ENCODE data around the gene ENTPD2.

ENTPD2 gene

DNA sequence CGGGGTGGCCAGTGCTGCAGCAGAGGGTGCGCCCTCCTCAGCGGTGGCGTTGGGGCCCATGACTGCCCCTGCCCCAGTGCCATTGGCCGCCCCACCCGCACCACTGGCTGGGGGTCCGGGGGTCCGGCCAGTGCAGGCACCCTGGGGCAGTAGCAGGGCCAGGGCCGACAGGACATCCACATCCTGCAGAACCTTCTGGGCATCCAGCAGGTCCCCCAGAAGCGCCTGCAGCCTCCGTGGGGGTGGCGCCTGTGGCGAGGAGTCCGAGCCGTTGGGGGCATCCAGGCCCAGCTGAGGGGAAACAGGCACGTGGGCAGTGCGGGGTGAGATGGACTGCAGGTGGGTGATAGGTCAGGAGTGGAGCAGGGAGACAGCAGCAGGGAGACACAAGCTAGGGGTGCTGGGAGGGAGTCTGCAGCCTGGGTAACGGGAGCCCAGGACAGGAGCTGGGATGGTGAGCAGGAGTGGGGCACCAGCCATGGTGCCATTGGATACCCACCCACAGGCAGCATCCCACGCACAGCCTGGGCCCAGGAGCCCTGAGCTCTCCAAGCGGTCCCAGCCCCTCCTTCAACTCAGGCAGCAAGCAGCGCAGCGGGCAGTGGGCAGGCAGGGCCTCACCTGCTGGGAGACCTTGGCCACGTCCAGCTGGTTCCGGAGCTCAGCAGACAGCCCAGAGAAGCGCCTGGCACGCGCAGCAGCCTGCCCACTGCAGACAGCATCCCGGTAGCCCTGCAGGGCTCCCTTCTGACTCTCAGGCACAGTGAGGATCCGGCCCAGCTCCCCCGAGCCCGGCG lies 32.9 kb downstream of the ENTPD2 start:
- no peaks in the 10 kb centered on the region for H3K4me1 ChIP-seq (ENCODE audit: control insufficient read depth, insufficient read depth, low read length)
- H3K36me3 ChIP-seq (ENCODE audit: control insufficient read depth, insufficient read depth, low read length), result no peaks in the 10 kb centered on the region
- no peak overlapping the region for H3K9ac ChIP-seq (ENCODE audit: low read depth, low read length)
- no peaks in the 10 kb centered on the region for H3K9me3 ChIP-seq (ENCODE audit: control insufficient read depth, insufficient read depth, low read length)
- peaks cover 1% of the 10 kb centered on the region for H3K27me3 ChIP-seq (ENCODE audit: control insufficient read depth, insufficient read depth, low read length)
- no peak overlapping the region for H3K4me3 ChIP-seq (ENCODE audit: low read depth, low read length)

DNA sequence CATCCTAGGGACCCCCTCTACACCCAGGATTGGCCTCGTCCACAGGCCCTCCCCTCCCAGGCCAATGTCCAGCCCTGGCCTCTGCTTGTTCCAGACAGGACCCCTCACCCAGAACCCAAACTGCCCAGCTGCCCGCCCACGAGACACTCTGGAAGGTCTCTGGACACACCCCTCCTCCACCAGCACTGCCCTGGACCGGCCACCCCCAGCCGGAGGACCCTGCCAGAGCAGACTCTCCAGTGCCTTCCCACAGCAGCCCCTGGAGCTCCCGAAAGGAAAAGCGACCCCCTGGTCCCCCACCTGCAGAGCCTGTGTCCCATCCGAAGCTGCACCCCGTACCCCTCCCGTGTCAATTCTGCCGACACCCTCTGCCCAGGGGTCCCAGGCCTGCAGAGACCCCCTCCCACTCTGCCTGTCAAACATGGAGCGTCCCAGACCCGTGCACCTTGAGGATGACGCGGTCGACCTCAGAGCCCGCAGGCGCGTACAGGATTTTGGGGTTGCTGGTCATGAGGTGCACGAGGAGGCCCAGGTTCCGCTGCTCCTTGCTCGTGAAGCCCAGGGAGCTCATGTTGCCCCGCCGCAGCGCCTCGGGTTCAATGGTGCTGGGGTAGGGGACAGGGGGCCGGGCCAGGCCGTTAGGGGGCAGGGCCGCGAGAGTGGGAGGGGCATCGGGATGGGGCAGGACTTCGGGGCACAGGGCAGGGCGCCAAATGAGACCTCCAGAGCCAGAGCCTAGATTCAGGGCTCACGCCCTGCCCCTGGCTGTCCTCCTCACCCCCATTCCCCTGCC lies 33.8 kb downstream of the ENTPD2 start:
- H3K9me3 ChIP-seq (ENCODE audit: control insufficient read depth, insufficient read depth, low read length), result no peaks in the 10 kb centered on the region
- no peaks in the 10 kb centered on the region for H3K4me1 ChIP-seq (ENCODE audit: control insufficient read depth, insufficient read depth, low read length)
- H3K9ac ChIP-seq (ENCODE audit: low read depth, low read length), result no peak overlapping the region
- no peaks in the 10 kb centered on the region for H3K36me3 ChIP-seq (ENCODE audit: control insufficient read depth, insufficient read depth, low read length)
- H3K27me3 ChIP-seq (ENCODE audit: control insufficient read depth, insufficient read depth, low read length), result no peaks in the 10 kb centered on the region
- H3K4me3 ChIP-seq (ENCODE audit: low read depth, low read length), result no peak overlapping the region

DNA sequence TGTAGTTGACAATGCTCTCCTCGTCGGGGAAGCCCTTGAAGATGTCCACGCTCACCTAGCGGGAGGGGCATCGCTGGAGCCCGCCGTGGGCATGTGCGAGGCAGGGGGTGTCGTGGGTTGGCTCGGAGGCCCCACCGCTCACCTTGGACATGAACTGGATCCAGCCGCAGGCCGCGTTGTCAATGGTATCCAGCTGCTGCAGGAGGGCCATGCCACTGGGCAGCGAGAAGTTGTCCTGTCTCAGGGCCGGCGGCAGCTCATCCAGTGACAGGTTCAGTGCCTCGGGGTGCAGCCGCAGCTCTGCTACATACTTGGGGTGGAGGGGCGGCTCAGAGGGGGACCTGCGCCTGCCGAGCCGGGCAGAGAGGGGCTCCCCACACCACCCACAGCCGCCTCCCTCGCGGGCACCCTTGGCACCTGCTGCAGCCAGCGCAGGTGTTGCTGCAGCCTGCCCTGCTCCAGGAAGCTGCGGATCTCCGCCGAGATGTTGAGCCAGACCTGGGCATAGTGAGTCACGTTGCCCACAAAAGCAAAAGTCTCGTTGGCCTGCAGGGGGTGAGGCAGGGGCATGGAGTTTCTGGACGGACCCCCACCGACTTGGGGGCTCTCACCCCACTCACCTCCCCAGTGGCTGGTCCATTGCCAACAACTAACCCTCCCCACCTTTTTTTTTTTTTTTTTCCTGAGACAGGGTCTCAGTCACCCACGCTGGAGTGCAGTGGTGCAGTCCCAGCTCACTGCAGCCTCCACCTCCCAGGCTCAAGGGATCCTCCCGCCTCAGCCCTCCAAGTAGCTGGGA lies 34.9 kb downstream of the ENTPD2 start:
- H3K27me3 ChIP-seq (ENCODE audit: control insufficient read depth, insufficient read depth, low read length), result no peaks in the 10 kb centered on the region
- H3K4me3 ChIP-seq (ENCODE audit: low read depth, low read length), result no peak overlapping the region
- H3K9ac ChIP-seq (ENCODE audit: low read depth, low read length), result no peak overlapping the region
- H3K4me1 ChIP-seq (ENCODE audit: control insufficient read depth, insufficient read depth, low read length), result no peaks in the 10 kb centered on the region
- H3K36me3 ChIP-seq (ENCODE audit: control insufficient read depth, insufficient read depth, low read length), result no peaks in the 10 kb centered on the region
- H3K9me3 ChIP-seq (ENCODE audit: control insufficient read depth, insufficient read depth, low read length), result no peaks in the 10 kb centered on the region

DNA sequence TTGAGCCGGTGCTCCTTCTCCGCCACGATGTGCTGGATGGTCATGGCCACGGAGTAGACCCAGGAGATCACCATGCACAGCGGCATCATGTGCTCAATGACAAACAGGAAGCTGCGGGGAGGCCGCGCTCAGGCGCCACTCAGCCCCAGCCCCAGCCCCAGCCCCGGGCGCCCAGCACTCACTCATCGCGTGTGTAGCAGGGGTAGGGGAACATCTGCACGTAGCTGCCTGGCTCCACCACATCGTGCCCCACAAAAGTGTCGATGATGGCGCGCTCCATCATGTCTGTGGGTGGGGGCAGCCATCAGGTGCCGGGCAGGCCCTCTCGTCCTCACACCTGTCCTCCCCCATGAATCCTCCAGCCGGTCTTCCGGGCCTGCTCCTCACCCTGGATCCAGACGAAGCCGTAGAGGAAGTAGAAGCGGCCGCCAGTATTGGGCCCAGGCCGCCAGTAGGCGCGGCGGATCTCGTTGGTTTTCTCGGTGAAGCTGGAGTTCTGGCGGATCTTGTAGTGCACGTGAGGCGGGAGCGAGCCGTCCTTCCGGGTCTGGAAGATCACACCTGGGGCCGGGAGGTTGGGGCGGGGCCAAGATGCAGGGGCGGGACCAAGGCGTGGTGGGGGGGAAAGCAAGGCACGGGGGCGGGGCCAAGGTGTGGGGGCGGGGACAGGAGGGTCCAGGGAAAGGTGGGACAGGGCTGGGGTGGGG lies 35.9 kb downstream of the ENTPD2 start:
- no peaks in the 10 kb centered on the region for H3K36me3 ChIP-seq (ENCODE audit: control insufficient read depth, insufficient read depth, low read length)
- no peak overlapping the region for H3K9ac ChIP-seq (ENCODE audit: low read depth, low read length)
- no peaks in the 10 kb centered on the region for H3K9me3 ChIP-seq (ENCODE audit: control insufficient read depth, insufficient read depth, low read length)
- no peaks in the 10 kb centered on the region for H3K4me1 ChIP-seq (ENCODE audit: control insufficient read depth, insufficient read depth, low read length)
- no peak overlapping the region for H3K4me3 ChIP-seq (ENCODE audit: low read depth, low read length)
- H3K27me3 ChIP-seq (ENCODE audit: control insufficient read depth, insufficient read depth, low read length), result no peaks in the 10 kb centered on the region

DNA sequence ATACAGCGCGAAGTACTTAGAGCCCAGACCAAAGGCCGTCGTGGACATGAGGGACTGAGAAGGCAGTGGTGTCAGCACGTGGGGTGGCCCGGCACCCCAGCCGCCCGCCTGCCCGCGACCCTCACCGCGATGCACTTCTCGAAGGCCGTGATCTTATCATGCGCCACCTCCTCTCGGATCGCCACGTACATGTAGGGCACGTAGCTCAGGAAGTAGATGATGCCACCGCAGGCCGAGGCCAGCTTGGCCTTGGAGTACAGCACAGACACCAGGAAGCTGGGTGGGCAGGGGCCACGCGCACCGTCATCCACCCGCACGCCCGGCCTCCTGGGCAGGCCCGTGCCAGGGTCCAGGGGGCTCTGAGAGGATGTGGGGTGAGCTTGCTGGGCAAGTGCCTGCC lies 36.8 kb downstream of the ENTPD2 start:
- H3K4me1 ChIP-seq (ENCODE audit: control insufficient read depth, insufficient read depth, low read length), result no peaks in the 10 kb centered on the region
- no peaks in the 10 kb centered on the region for H3K27me3 ChIP-seq (ENCODE audit: control insufficient read depth, insufficient read depth, low read length)
- no peaks in the 10 kb centered on the region for H3K36me3 ChIP-seq (ENCODE audit: control insufficient read depth, insufficient read depth, low read length)
- H3K4me3 ChIP-seq (ENCODE audit: low read depth, low read length), result no peak overlapping the region
- H3K9me3 ChIP-seq (ENCODE audit: control insufficient read depth, insufficient read depth, low read length), result no peaks in the 10 kb centered on the region
- H3K9ac ChIP-seq (ENCODE audit: low read depth, low read length), result no peak overlapping the region

DNA sequence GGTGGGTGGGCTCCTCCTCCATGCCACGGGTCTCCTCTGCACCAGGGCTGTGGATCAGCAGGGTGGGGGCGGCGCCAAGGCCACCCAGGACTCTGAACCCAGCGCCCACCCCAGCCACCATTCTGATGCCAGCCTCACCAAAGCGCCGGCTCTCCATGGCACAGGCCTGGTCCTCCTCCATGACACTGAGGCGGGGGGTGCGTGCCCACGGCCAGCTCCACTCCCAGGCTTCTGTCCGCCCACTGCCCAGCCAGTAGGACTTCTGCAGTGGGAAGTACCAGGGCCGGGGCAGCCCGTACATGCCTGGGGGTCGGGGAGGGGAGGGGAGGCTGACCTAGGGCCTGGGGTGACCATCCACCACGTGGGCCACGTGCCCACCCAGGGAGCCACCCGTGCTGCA lies 37.4 kb downstream of the ENTPD2 start:
- Histone ChIP-seq H3K9ac (ENCODE audit: low read depth, low read length) (no peak overlapping the region), H3K9me3 (ENCODE audit: control insufficient read depth, insufficient read depth, low read length) (no peaks in the 10 kb centered on the region), H3K36me3 (ENCODE audit: control insufficient read depth, insufficient read depth, low read length) (peaks cover 3% of the 10 kb centered on the region), H3K27me3 (ENCODE audit: control insufficient read depth, insufficient read depth, low read length) (no peaks in the 10 kb centered on the region), H3K4me1 (ENCODE audit: control insufficient read depth, insufficient read depth, low read length) (no peaks in the 10 kb centered on the region), H3K4me3 (ENCODE audit: low read depth, low read length) (no peak overlapping the region)

DNA sequence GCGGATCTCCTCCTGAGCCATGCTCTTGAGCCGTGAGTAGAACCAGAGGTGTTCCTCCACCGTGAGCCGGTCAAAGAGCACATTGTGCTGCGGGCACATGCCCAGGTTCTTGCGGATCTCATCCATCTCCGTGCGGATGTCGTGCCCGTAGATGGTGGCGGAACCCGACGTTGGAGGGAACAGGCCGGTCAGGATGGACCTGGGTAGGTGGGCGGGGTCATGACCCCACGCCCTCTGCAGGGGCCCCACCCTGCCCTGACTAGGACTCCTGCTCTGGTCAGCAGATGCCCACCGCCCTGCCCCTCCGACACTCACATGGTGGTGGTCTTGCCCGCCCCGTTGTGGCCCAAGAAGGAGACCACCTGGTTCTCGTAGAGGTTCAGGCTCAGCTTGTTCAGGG lies 37.9 kb downstream of the ENTPD2 start:
- H3K36me3 ChIP-seq (ENCODE audit: control insufficient read depth, insufficient read depth, low read length), result peaks cover 3% of the 10 kb centered on the region
- no peaks in the 10 kb centered on the region for H3K4me1 ChIP-seq (ENCODE audit: control insufficient read depth, insufficient read depth, low read length)
- H3K27me3 ChIP-seq (ENCODE audit: control insufficient read depth, insufficient read depth, low read length), result no peaks in the 10 kb centered on the region
- H3K4me3 ChIP-seq (ENCODE audit: low read depth, low read length), result no peak overlapping the region
- H3K9me3 ChIP-seq (ENCODE audit: control insufficient read depth, insufficient read depth, low read length), result no peaks in the 10 kb centered on the region
- H3K9ac ChIP-seq (ENCODE audit: low read depth, low read length), result no peak overlapping the region

DNA sequence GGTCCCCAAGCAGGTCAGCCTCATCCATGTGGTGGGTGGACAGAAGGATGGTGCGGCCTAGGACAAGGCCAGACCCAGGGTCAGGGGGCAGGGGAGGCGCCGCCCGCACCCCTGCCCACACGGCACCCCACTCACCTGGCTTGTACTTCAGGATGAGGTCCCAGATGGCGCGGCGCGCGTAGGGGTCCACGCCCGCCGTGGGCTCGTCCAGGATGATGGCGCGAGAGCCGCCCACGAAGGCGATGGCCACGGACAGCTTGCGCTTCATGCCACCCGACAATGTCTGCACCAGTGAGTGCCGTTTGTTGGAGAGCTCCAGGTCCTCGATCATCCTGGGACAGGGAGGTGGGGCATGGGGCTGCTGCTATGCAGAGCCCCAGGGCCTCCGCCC lies 38.3 kb downstream of the ENTPD2 start:
- H3K9me3 ChIP-seq (ENCODE audit: control insufficient read depth, insufficient read depth, low read length), result no peaks in the 10 kb centered on the region
- no peak overlapping the region for H3K9ac ChIP-seq (ENCODE audit: low read depth, low read length)
- no peaks in the 10 kb centered on the region for H3K27me3 ChIP-seq (ENCODE audit: control insufficient read depth, insufficient read depth, low read length)
- no peak overlapping the region for H3K4me3 ChIP-seq (ENCODE audit: low read depth, low read length)
- H3K4me1 ChIP-seq (ENCODE audit: control insufficient read depth, insufficient read depth, low read length), result no peaks in the 10 kb centered on the region
- H3K36me3 ChIP-seq (ENCODE audit: control insufficient read depth, insufficient read depth, low read length), result peaks cover 3% of the 10 kb centered on the region

DNA sequence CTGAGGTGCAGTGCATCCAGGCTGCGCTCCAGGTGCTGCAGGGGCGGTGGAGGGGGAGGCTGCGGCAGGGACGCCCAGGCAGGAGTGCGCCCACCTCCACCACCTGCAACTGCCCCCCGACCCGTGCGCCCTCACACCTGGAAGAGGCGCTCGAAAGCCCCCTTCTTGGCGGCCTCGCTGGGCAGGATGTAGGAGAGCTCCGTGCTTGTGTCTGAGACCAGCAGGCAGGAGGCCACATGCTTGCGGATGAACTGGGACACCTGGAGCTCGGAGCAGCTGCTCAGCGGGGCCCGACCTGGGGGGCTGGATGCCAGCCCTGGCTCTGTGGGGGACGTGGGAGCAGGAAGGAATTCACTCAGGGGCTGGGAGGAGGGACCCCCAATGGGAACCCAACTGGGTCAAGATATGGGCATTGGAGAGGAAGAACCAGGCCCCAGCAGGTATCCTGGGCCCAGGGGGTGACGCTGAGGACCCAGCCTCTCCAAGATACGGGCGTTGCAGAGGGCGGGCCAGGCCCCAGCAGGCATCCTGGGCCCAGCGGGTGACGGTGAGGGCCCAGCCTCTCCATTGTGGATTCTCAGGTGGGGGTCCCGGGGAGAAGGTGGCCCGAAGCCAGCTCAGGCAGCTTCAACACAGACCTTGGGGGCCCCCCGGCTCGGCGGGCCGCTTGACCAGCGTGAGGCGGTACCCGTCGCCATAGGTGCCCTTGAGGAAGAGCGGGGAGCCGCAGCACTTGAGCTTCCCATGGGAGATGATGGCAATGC lies 38.9 kb downstream of the ENTPD2 start:
- H3K36me3 ChIP-seq (ENCODE audit: control insufficient read depth, insufficient read depth, low read length), result peaks cover 3% of the 10 kb centered on the region
- H3K4me3 ChIP-seq (ENCODE audit: low read depth, low read length), result no peak overlapping the region
- H3K4me1 ChIP-seq (ENCODE audit: control insufficient read depth, insufficient read depth, low read length), result no peaks in the 10 kb centered on the region
- H3K27me3 ChIP-seq (ENCODE audit: control insufficient read depth, insufficient read depth, low read length), result no peaks in the 10 kb centered on the region
- H3K9ac ChIP-seq (ENCODE audit: low read depth, low read length), result no peak overlapping the region
- no peaks in the 10 kb centered on the region for H3K9me3 ChIP-seq (ENCODE audit: control insufficient read depth, insufficient read depth, low read length)

DNA sequence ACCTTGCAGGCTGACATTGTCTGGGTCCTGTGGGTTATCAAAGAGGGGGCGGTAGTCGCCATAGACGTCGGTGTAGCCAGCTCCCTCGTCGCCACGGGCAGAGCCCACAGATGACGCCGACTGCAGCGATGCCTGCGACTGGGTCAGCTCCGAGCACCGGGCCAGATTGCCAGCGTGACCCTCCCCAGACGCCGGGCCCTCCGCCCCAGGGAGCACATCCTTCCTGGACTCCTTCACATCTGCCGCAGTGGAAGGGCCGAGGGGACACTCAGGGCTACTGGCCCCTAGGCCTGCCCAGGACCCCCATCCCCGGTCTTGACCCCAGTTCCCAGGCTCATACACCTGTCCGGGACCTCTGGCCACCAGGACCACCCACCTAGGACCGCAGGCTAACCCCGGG lies 39.7 kb downstream of the ENTPD2 start:
- H3K9me3 ChIP-seq (ENCODE audit: control insufficient read depth, insufficient read depth, low read length), result no peaks in the 10 kb centered on the region
- peaks cover 3% of the 10 kb centered on the region for H3K36me3 ChIP-seq (ENCODE audit: control insufficient read depth, insufficient read depth, low read length)
- H3K9ac ChIP-seq (ENCODE audit: low read depth, low read length), result no peak overlapping the region
- H3K27me3 ChIP-seq (ENCODE audit: control insufficient read depth, insufficient read depth, low read length), result no peaks in the 10 kb centered on the region
- no peaks in the 10 kb centered on the region for H3K4me1 ChIP-seq (ENCODE audit: control insufficient read depth, insufficient read depth, low read length)
- no peak overlapping the region for H3K4me3 ChIP-seq (ENCODE audit: low read depth, low read length)

DNA sequence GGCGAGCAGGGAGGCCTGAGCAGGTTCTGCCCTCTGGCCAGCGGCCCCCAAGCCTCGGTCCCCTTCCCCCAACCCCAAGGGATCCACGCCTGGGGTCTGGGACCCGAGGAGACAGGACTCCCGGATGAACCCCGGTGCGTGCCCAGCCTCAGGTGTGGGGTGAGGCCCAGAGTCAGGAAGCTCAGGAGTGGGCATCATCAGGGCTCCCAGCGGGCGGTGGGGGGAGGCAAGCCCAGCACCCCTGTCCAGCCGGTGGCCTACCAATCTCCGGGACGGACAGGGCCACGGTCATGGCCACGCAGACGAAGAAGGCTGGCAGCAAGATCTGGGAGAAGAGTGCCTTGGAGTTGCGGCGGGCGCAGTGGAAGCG lies 40.3 kb downstream of the ENTPD2 start:
- H3K9me3 ChIP-seq (ENCODE audit: control insufficient read depth, insufficient read depth, low read length), result no peaks in the 10 kb centered on the region
- H3K27me3 ChIP-seq (ENCODE audit: control insufficient read depth, insufficient read depth, low read length), result no peaks in the 10 kb centered on the region
- H3K4me1 ChIP-seq (ENCODE audit: control insufficient read depth, insufficient read depth, low read length), result no peaks in the 10 kb centered on the region
- H3K36me3 ChIP-seq (ENCODE audit: control insufficient read depth, insufficient read depth, low read length), result peaks cover 3% of the 10 kb centered on the region
- H3K4me3 ChIP-seq (ENCODE audit: low read depth, low read length), result no peak overlapping the region
- H3K9ac ChIP-seq (ENCODE audit: low read depth, low read length), result no peak overlapping the region

All from iPS-15b (cell line).